GM19351 (cell line): ENCODE measurements around the gene ZCCHC4.
A peak's percentile ranks its signal among the peaks of the same experiment; 100 is the strongest.

Experiments used
- ATAC-seq: cut with Tn5 transposase; IDR thresholded peaks from one replicate; pipeline ENCODE4 v1.9.1; 2021; ENCODE audit warnings: mild to moderate bottlenecking, moderate library complexity; ENCODE audit not compliant: unreplicated experiment

The ZCCHC4 gene

GRCh38 chr4:25376754-25377571, 64.4 kb downstream of the ZCCHC4 start, which contains the start of gene ANAPC4:
ANAPC4 (plus strand) TSS chr4:25377263; CDS start chr4:25377428, 165 bp downstream.
- peak; percentile 94 for ATAC-seq

- ATAC-seq, result peak; percentile 12
Observed at GRCh38 chr4:25377572-25378436, 65.2 kb downstream of the ZCCHC4 start.

GRCh38 chr4:25378437-25378743, 65.8 kb downstream of the ZCCHC4 start:
- ATAC-seq, result no peak

- no peak for ATAC-seq
Observed at GRCh38 chr4:25379591-25379990, 67.0 kb downstream of the ZCCHC4 start.

- no peak for ATAC-seq
Observed at GRCh38 chr4:25383647-25384046, 71.1 kb downstream of the ZCCHC4 start.

GRCh38 chr4:25386926-25387325, 74.4 kb downstream of the ZCCHC4 start:
- ATAC-seq, result no peak

GRCh38 chr4:25397305-25397704, 84.7 kb downstream of the ZCCHC4 start:
- ATAC-seq, result no peak

GRCh38 chr4:25399510-25399909, 86.9 kb downstream of the ZCCHC4 start:
- ATAC-seq, result no peak

GRCh38 chr4:25401066-25401465, 88.5 kb downstream of the ZCCHC4 start:
- no peak for ATAC-seq

- no peak for ATAC-seq
Observed at GRCh38 chr4:25402521-25402920, 89.9 kb downstream of the ZCCHC4 start.

- ATAC-seq, result no peak
Observed at GRCh38 chr4:25403699-25404098, 91.1 kb downstream of the ZCCHC4 start.

- no peak for ATAC-seq
Observed at GRCh38 chr4:25405453-25405852, 92.9 kb downstream of the ZCCHC4 start.

GRCh38 chr4:25406081-25406692, 93.6 kb downstream of the ZCCHC4 start:
- no peak for ATAC-seq

- ATAC-seq, result no peak
Observed at GRCh38 chr4:25410820-25411529, 98.4 kb downstream of the ZCCHC4 start.

GRCh38 chr4:25413261-25413660, 100.7 kb downstream of the ZCCHC4 start:
- ATAC-seq, result no peak

- ATAC-seq, result no peak
Observed at GRCh38 chr4:25417014-25417413, 104.4 kb downstream of the ZCCHC4 start.
